GM19324 (cell line): ENCODE measurements around the gene DCLRE1B.

Experiments used
- ATAC-seq: cut with Tn5 transposase; IDR thresholded peaks from one replicate; pipeline ENCODE4 v1.9.1; 2021; ENCODE audit warnings: mild to moderate bottlenecking, moderate library complexity; ENCODE audit not compliant: unreplicated experiment, low FRiP score

Gene DCLRE1B

GRCh38 chr1:113918243-113918642, 13.1 kb downstream of the DCLRE1B start:
- no peak for ATAC-seq

DNA sequence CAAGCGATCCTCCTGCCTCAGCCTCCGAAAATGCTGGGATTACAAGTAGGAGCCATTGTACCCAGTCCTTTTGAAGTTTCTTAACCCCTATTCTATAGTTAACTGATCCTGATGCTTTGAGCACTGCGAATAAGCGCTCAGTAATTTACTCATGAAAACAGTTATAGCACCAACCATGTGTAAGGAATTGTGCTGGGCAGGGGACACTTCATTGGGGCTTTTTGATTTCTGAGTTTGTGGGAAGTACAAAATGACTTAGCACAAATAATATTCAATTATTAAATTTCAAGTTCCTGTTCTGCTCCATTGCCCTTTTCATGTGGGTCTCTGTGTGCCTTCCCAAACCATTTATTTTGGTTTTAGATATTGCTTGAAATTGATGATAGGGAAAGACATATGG, 17.8 kb downstream of the DCLRE1B start:
- ATAC-seq, result no peak

DNA sequence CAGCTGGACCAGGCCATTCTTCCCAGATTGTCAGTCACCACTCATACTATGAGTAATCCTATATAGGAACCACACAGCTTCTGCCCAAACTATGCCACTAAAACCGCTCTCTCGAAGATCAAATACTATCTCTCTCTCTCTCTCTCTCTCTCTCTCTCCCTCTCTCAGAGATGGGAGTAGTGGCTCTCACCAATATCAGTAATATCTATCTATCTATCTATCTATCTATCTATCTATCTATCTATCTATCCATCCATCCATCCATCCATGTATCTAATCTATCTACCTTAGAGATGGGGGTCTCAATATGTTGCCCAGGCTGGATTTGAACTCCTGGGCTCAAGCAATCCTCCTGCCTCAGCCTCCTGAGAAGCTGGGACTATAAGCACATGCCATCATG, 19.3 kb downstream of the DCLRE1B start:
- no peak for ATAC-seq

DNA sequence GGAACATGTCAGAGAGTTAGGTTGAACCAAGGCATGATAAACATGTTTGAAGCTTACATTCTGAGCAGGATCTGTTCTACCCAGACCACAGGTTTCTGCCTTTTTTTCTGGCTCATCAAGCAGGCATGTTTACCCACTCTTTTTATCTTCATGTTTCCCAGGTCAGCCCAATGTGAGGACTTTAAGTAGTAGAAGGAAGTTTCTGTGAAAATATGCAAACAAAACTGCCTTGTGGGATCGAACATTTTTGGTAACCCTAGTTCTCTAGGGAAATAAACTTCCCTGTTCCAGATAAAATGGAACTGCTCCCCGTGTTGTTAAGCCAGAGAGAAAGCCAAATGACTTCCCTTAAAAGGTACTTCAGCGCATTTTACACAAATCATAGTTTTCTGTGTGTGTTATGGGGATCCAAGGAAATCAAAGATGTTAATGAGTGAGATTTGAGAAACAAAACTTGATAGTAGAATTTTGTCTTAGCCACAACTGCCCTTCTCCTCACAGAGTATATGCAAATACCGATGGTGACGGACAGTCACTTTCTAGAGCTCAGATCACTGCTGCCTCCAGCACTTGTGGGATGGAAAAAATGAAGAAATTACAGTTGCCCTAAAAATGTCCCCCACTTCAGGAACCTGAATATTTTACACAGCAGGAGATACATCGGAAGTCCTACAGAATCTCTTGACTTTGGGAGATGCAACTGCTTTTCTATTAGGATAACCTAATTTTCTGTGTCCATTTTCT, 23.2 kb downstream of the DCLRE1B start:
- ATAC-seq, result no peak

DNA sequence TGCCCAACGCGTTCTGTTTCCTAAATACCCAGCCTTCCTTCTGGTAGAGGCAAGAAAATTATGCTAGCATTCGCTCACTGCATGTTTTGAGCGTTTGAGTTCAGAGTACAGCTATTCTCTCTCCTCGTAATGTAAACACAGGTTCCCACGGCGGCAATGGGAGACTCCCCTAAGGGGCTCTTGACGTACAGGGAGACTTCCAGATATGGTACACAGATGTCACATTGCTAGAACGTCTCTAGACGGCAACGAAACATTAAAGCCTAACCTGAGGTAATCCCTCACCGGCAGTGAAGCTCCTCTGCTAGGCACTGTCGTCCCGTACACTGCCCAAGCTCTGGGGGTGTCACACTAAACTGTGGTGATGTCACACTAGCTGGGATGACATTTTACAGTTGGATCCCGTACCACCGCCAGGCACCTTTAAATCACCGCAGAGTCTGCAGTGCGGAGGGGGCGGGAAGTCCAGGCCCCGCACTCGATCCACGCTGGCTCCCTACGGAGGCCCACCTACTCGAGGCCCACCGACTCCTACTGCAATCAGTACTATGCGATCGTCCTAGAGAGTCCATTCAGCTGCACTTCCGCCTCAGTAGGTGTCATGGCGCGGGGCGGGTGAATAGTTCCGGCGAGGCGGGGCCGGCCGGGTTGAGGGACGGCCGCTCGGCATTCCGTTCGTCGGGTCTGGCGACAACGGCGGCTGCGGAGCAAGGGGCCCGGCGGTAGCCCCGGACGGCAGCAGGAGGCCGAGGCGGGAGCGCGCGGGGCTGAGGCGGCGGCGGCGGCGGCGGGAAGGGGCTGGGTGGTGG, 24.0 kb downstream of the DCLRE1B start, which contains the start of gene HIPK1:
Gene HIPK1, plus strand, starts transcription at position 384 of the 809 bp plus-strand sequence.
- ATAC-seq, result peak; percentile 66

DNA sequence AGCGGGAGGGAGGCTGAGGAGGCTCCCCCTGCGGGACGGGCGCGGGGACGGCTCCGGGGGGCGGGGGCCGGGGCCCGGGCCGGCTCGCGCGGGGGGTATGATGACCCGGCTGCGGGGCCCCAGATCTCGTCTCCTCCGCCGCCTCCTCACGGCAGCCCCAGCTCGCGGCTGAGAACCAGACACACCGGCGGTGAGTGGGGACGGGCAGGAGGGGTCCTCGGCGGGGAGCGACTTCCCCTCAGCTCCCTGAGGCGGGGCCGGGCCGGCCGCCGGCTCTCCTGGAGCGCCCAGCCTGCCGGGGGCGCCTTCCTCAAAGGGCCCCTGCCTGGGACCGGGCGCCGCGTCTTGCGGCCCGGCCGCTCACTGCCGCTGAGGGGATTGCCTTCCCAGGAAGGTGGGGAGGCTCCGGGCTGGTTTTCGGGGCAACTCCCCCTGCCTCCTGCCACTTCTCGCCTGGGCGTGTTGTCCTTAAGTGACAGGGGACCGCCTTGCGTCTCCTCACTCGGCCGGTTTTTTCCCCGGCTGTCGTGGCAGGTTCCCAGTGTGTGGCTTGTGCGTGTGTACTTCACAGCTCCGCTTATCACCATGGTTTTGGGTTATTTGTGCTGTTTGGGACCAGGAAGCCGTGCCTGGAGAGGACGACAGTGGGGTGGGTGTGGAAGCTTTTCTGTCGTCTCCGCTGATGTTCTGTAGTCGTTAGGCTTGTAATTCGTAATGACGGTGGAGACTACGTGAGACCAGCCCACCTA, 24.8 kb downstream of the DCLRE1B start:
- peak; percentile 53 for ATAC-seq

GRCh38 chr1:113930499-113931161, 25.5 kb downstream of the DCLRE1B start:
- peak; percentile 9 for ATAC-seq

GRCh38 chr1:113931451-113931851, 26.3 kb downstream of the DCLRE1B start:
- ATAC-seq, result no peak

DNA sequence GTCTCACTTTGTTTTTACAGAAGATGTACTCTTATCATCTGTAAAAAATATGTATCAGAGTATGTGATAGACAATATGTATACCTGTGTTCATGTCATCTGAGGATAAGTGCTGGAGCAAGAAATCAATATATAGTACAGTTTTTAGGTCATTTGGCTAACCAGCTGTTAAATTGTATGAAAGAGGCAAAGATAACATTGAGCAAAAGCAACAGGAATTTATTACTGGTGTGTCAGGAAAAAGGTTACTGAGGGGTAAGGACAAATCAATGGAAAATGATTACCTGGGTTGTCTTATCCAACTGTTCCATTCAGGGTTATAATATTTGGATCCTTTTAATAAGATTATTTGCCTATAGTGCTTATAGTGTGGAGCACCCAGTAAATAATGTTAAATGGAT, 28.9 kb downstream of the DCLRE1B start:
- no peak for ATAC-seq

- ATAC-seq, result no peak
Observed at GRCh38 chr1:113934511-113935055, 29.5 kb downstream of the DCLRE1B start.

DNA sequence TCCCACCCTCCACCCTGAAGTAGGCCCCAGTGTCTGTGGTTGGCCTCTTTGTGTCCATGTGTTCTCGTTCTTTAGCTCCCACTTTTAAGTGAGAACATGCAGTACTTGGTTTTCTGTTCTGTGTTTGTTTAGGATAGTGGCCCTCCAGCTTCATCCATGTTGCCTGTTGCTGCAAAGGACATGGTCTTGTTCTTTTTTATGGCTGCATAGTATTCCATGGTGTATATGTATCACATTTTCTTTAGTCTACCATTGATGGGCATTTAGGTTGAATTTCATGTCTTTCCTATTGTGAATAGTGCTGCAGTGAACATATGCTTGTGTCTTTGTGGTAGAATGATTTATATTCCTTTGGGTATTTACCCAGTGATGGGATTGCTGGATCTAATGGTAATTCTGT, 30.1 kb downstream of the DCLRE1B start:
- no peak for ATAC-seq

DNA sequence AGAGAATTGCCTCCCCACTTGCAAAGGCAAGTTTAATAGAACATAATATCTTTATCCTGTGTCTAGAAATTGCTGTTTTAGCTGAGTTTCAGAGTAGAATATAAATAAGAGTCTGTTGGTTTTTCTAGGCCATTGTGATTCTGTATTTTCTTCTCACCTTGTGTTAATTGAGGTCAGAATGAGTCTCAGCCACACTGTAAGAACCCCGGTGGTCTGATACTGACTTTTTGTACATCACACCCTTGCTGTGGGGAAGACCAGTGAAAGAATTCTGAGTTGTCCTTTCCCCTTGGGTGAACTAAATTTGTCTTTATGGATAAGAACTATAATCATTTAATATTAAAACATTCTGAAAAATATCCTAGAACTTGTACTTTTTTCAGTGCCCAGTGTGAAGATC, 30.8 kb downstream of the DCLRE1B start:
- no peak for ATAC-seq

GRCh38 chr1:113937146-113937545, 32.0 kb downstream of the DCLRE1B start:
- ATAC-seq, result no peak

GRCh38 chr1:113938192-113938591, 33.1 kb downstream of the DCLRE1B start:
- ATAC-seq, result no peak

DNA sequence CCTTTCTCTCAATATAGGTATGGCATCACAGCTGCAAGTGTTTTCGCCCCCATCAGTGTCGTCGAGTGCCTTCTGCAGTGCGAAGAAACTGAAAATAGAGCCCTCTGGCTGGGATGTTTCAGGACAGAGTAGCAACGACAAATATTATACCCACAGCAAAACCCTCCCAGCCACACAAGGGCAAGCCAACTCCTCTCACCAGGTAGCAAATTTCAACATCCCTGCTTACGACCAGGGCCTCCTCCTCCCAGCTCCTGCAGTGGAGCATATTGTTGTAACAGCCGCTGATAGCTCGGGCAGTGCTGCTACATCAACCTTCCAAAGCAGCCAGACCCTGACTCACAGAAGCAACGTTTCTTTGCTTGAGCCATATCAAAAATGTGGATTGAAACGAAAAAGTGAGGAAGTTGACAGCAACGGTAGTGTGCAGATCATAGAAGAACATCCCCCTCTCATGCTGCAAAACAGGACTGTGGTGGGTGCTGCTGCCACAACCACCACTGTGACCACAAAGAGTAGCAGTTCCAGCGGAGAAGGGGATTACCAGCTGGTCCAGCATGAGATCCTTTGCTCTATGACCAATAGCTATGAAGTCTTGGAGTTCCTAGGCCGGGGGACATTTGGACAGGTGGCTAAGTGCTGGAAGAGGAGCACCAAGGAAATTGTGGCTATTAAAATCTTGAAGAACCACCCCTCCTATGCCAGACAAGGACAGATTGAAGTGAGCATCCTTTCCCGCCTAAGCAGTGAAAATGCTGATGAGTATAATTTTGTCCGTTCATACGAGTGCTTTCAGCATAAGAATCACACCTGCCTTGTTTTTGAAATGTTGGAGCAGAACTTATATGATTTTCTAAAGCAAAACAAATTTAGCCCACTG, 35.5 kb downstream of the DCLRE1B start:
- no peak for ATAC-seq

DNA sequence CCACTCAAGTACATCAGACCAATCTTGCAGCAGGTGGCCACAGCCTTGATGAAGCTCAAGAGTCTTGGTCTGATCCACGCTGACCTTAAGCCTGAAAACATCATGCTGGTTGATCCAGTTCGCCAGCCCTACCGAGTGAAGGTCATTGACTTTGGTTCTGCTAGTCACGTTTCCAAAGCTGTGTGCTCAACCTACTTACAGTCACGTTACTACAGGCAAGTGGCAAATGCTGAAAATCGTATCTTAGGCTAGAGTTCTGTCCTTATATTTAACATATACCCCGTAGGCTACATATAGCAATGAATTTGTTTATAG, 36.1 kb downstream of the DCLRE1B start:
- no peak for ATAC-seq

DNA sequence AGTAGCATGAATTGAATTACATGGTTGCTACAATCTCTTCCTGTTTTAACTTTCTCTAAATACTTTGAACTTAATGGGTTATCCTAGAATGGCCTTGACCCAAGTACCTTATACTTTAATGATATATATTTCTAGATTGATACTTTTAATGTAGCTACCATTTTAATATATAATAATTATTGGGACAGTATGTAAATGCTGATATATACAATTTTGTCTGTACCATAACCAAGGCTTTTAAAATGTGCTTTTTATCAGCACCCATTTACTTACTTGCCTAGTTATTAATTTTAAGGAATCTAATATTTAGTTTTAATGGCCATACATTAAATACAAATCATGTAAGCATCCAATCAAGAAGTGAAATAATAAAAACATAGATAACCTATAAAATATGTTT, 37.4 kb downstream of the DCLRE1B start:
- no peak for ATAC-seq

- no peak for ATAC-seq
Observed at GRCh38 chr1:113943028-113943811, 38.1 kb downstream of the DCLRE1B start.

DNA sequence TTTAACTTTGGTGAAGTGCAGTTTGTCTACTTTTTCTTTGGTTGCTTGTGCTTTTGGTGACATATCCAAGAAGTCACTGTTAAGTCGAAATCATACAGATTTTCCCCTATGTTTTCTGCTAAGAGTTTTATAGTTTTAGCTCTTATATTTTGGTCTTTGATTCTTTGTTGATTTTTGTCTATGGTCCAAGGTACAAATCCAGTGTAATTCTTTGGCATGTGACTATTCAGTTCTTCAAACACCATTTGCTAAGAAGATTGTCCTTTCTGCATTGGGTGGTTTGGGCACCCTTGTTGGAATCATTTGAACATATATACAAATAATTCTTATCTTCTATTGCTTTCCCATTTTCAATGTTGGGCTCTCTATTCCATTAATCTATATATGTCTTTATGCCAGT, 40.2 kb downstream of the DCLRE1B start:
- ATAC-seq, result no peak
